MM.1S (cell line): ENCODE data around the gene PCLAF.
"Not testable (repeated sequence)": the region's sequence is repeated elsewhere in the genome, so short reads cannot be mapped to it uniquely, and the experiment has no call there.

ENCODE experiments used
- DNase-seq: peaks from one replicate; pipeline ENCODE4 v3.0.0-alpha.2; 2015
- H2AFZ ChIP-seq: fragments of 300-600 bp; sonication (generic); 2 replicates; pipeline ENCODE4 v1.6.0; 2016; ENCODE audit warnings: antibody characterized with exemption, low read length
- H3F3A ChIP-seq: fragments of 300-600 bp; sonication (generic); 2 replicates; pipeline ENCODE4 v1.6.1; 2016; ENCODE audit warnings: mild to moderate bottlenecking, antibody characterized with exemption, low read length, moderate library complexity, mixed read lengths; ENCODE audit not compliant: insufficient read depth
- H3K27ac ChIP-seq: fragments of 300-600 bp; sonication (generic); 2 replicates; pipeline ENCODE4 v1.5.1; 2016; ENCODE audit warnings: mild to moderate bottlenecking, low read length
- H3K27me3 ChIP-seq: fragments of 300-600 bp; sonication (generic); replicated peaks from 2 replicates; pipeline ENCODE4 v1.6.0; 2016; ENCODE audit warnings: low read length; ENCODE audit not compliant: insufficient read depth
- H3K36me3 ChIP-seq: fragments of 300-600 bp; sonication (generic); replicated peaks from 2 replicates; pipeline ENCODE4 v1.6.1; 2016; ENCODE audit warnings: mild to moderate bottlenecking, low read length, mixed read lengths; ENCODE audit not compliant: insufficient read depth
- H3K4me1 ChIP-seq: fragments of 300-600 bp; sonication (generic); 2 replicates; pipeline ENCODE4 v1.6.1; 2016; ENCODE audit warnings: low read length, mixed read lengths
- H3K4me2 ChIP-seq: fragments of 300-600 bp; sonication (generic); 2 replicates; pipeline ENCODE4 v1.6.0; 2016; ENCODE audit warnings: low read depth, low read length
- H3K4me3 ChIP-seq: fragments of 300-600 bp; sonication (generic); 2 replicates; pipeline ENCODE4 v1.5.1; 2016; ENCODE audit warnings: low read length, mixed read lengths
- H3K79me2 ChIP-seq: fragments of 300-600 bp; sonication (generic); 2 replicates; pipeline ENCODE4 v1.6.1; 2016; ENCODE audit warnings: mixed run types, low read length, mixed read lengths
- H3K9ac ChIP-seq: fragments of 300-600 bp; sonication (generic); 2 replicates; pipeline ENCODE4 v1.6.1; 2016; ENCODE audit warnings: low read length, mixed read lengths
- H3K9me2 ChIP-seq: fragments of 300-600 bp; sonication (generic); replicated peaks from 2 replicates; pipeline ENCODE4 v1.6.1; 2016; ENCODE audit warnings: mild to moderate bottlenecking, low read length, mixed read lengths; ENCODE audit not compliant: insufficient read depth
- H3K9me3 ChIP-seq: fragments of 300-600 bp; sonication (generic); replicated peaks from 2 replicates; pipeline ENCODE4 v1.6.1; 2016; ENCODE audit warnings: mild to moderate bottlenecking, low read length, mixed read lengths; ENCODE audit not compliant: insufficient read depth
- H4K20me1 ChIP-seq: fragments of 300-600 bp; sonication (generic); 2 replicates; pipeline ENCODE4 v1.6.1; 2016; ENCODE audit warnings: mild to moderate bottlenecking, low read length, moderate library complexity, mixed read lengths; ENCODE audit not compliant: insufficient read depth
- EZH2 ChIP-seq: fragments of 300-600 bp; sonication (generic); optimal IDR thresholded peaks from 2 replicates; pipeline ENCODE3; 2017; ENCODE audit warnings: low read depth, mild to moderate bottlenecking, antibody characterized with exemption, low read length, mixed read lengths
- EZH2phosphoT487 ChIP-seq: fragments of 300-600 bp; sonication (generic); IDR thresholded peaks from 2 replicates; pipeline ENCODE4 v1.6.1; 2018; ENCODE audit warnings: antibody characterized with exemption, low read length
- TF ChIP-seq, protein P1 (sequence below): fragments of 300-600 bp; sonication (generic); IDR thresholded peaks from 2 replicates; pipeline ENCODE4 v1.5.1; 2016; ENCODE audit warnings: antibody characterized with exemption, low read length, mixed read lengths

PCLAF gene

GRCh38 chr15:64379216-64379960 lies 1.9 kb downstream of the PCLAF start:
- DNase-seq, result no peak
- H3F3A ChIP-seq, result 0 out of 2 replicates have a peak, but pooled peaks cover 3% of the 10 kb centered on the region
- H3K27me3 ChIP-seq, result no peaks in the 10 kb centered on the region
- H3K79me2 ChIP-seq, result peaks cover 37% of the 10 kb centered on the region
- H3K4me2 ChIP-seq, result peak overlapping the region; percentile 77; the same call in 1 of the 2 replicates
- H4K20me1 ChIP-seq, result no peaks in the 10 kb centered on the region
- no peak overlapping the region for H2AFZ ChIP-seq
- H3K36me3 ChIP-seq, result no peaks in the 10 kb centered on the region
- TF ChIP-seq EZH2phosphoT487, result no peak
- TF ChIP-seq EZH2, result no peak
- TF ChIP-seq, protein P1, sequence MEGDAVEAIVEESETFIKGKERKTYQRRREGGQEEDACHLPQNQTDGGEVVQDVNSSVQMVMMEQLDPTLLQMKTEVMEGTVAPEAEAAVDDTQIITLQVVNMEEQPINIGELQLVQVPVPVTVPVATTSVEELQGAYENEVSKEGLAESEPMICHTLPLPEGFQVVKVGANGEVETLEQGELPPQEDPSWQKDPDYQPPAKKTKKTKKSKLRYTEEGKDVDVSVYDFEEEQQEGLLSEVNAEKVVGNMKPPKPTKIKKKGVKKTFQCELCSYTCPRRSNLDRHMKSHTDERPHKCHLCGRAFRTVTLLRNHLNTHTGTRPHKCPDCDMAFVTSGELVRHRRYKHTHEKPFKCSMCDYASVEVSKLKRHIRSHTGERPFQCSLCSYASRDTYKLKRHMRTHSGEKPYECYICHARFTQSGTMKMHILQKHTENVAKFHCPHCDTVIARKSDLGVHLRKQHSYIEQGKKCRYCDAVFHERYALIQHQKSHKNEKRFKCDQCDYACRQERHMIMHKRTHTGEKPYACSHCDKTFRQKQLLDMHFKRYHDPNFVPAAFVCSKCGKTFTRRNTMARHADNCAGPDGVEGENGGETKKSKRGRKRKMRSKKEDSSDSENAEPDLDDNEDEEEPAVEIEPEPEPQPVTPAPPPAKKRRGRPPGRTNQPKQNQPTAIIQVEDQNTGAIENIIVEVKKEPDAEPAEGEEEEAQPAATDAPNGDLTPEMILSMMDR, result no peak
- H3K4me1 ChIP-seq, result peaks cover 4% of the 10 kb centered on the region; the same call in 1 of the 2 replicates
- no peaks in the 10 kb centered on the region for H3K9me3 ChIP-seq
- H3K27ac ChIP-seq, result no peak overlapping the region
- peak overlapping the region; percentile 27; the same call in 1 of the 2 replicates for H3K4me3 ChIP-seq
- H3K9ac ChIP-seq, result no peak overlapping the region; the same call in 1 of the 2 replicates
- H3K9me2 ChIP-seq, result no peaks in the 10 kb centered on the region

DNA sequence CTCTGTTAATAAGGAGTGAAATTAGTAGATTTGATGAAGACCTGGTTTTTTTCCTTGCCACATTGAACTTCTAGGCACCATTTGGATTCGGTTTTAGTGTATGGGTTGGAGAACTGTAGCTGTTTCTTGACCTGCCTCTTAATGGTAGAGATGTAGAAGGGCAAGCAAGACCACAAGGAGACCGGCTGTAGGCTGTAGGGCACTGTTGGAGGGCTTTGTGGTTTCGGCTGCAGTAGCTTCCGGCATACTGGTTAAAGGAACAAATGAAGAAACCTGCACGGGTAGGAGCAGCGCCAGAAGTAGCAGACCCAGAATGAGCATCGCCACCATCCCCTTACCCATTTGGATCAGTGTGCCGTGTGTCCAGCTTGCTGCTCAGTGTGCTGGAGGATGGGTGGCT lies 7.9 kb downstream of the PCLAF start:
- H3K36me3 ChIP-seq, result no peaks in the 10 kb centered on the region
- no peaks in the 10 kb centered on the region for H3K9me3 ChIP-seq
- no peak overlapping the region for H3K4me2 ChIP-seq
- no peak for TF ChIP-seq EZH2
- TF ChIP-seq, protein P1, result no peak
- TF ChIP-seq EZH2phosphoT487, result no peak
- peaks cover 14% of the 10 kb centered on the region for H3K79me2 ChIP-seq
- H3K27me3 ChIP-seq, result no peaks in the 10 kb centered on the region
- no peaks in the 10 kb centered on the region for H3K9me2 ChIP-seq
- H3K4me1 ChIP-seq, result no peaks in the 10 kb centered on the region
- H3K9ac ChIP-seq, result no peak overlapping the region
- no peak for DNase-seq
- H4K20me1 ChIP-seq, result no peaks in the 10 kb centered on the region
- no peak overlapping the region for H3K27ac ChIP-seq
- no peak overlapping the region for H2AFZ ChIP-seq
- no peak overlapping the region for H3K4me3 ChIP-seq
- no peaks in the 10 kb centered on the region; the same call in 1 of the 2 replicates for H3F3A ChIP-seq

DNA sequence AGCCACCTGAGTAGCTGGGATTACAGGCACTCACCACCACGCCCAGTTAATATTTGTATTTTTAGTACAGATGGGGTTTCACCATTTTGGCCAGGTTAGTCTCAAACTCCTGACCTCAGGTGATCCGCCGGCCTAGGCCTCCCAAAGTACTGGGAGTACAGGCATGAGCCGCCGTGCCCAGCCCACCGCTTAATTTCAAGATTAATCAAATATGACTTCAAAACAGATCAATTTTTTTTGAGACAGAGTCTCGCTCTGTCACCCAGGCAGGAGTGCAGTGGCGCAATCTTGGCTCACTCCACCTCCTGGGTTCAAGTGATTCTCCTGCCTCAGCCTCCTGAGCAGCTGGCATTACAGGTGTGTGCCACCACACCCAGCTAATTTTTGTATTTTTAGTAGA lies 9.9 kb downstream of the PCLAF start:
- H3K9ac ChIP-seq, H3F3A ChIP-seq, H3K79me2 ChIP-seq, H4K20me1 ChIP-seq, H3K27ac ChIP-seq, H3K9me3 ChIP-seq, H3K9me2 ChIP-seq, H3K4me1 ChIP-seq, H3K4me3 ChIP-seq, H2AFZ ChIP-seq, DNase-seq, H3K36me3 ChIP-seq, H3K4me2 ChIP-seq, H3K27me3 ChIP-seq: not testable (repeated sequence)

- Histone ChIP-seq H4K20me1 (no peaks in the 10 kb centered on the region), H3K27ac (no peak overlapping the region), H3F3A (no peaks in the 10 kb centered on the region; the same call in 1 of the 2 replicates), H3K9me3 (no peaks in the 10 kb centered on the region), H2AFZ (no peak overlapping the region), H3K4me3 (no peak overlapping the region), H3K9ac (no peak overlapping the region), H3K9me2 (no peaks in the 10 kb centered on the region), H3K4me1 (no peaks in the 10 kb centered on the region), H3K79me2 (peaks cover 4% of the 10 kb centered on the region), H3K36me3 (no peaks in the 10 kb centered on the region), H3K4me2 (no peak overlapping the region), H3K27me3 (no peaks in the 10 kb centered on the region)
- TF ChIP-seq, protein P1, result no peak
- TF ChIP-seq EZH2phosphoT487 (no peak), EZH2 (no peak)
- no peak for DNase-seq
Measured at GRCh38 chr15:64369078-64369607, 12.1 kb downstream of the PCLAF start.
